Rectal smooth muscle tissue (tissue), 1 donor: ENCODE measurements around the gene ZMYM2.

ENCODE experiments used
- H3K27ac ChIP-seq: one replicate; pipeline ENCODE4 v1.7.0; 2013; ENCODE audit warnings: low read depth, low read length, inconsistent platforms
- H3K27me3 ChIP-seq: one replicate; pipeline ENCODE4 v1.7.0; 2013; ENCODE audit warnings: low read length; ENCODE audit not compliant: control insufficient read depth, insufficient read depth
- H3K36me3 ChIP-seq: one replicate; pipeline ENCODE4 v1.7.0; 2013; ENCODE audit warnings: low read length; ENCODE audit not compliant: control insufficient read depth, insufficient read depth
- H3K4me1 ChIP-seq: one replicate; pipeline ENCODE4 v1.7.0; 2013; ENCODE audit warnings: low read length; ENCODE audit not compliant: control insufficient read depth, insufficient read depth
- H3K4me3 ChIP-seq: one replicate; pipeline ENCODE4 v1.7.0; 2013; ENCODE audit warnings: low read length
- H3K9ac ChIP-seq: one replicate; pipeline ENCODE4 v1.7.0; 2013; ENCODE audit warnings: low read length

ZMYM2 gene

GRCh38 chr13:19993024-19993423, 34.5 kb downstream of the ZMYM2 start:
- Histone ChIP-seq H3K36me3 (peaks cover 4% of the 10 kb centered on the region), H3K27me3 (no peaks in the 10 kb centered on the region), H3K9ac (no peak overlapping the region), H3K27ac (no peak overlapping the region), H3K4me1 (no peaks in the 10 kb centered on the region), H3K4me3 (no peak overlapping the region)

GRCh38 chr13:19998960-19999359, 40.4 kb downstream of the ZMYM2 start:
- H3K27ac ChIP-seq = no peak overlapping the region
- no peak overlapping the region for H3K9ac ChIP-seq
- no peak overlapping the region for H3K4me3 ChIP-seq
- no peaks in the 10 kb centered on the region for H3K4me1 ChIP-seq
- H3K27me3 ChIP-seq = no peaks in the 10 kb centered on the region
- H3K36me3 ChIP-seq = peaks cover 5% of the 10 kb centered on the region

GRCh38 chr13:20000062-20000552, 41.6 kb downstream of the ZMYM2 start:
- Histone ChIP-seq H3K27ac (no peak overlapping the region), H3K27me3 (no peaks in the 10 kb centered on the region), H3K4me1 (no peaks in the 10 kb centered on the region), H3K4me3 (no peak overlapping the region), H3K9ac (no peak overlapping the region), H3K36me3 (peaks cover 5% of the 10 kb centered on the region)

GRCh38 chr13:20001366-20002190, 43.1 kb downstream of the ZMYM2 start:
- H3K36me3 ChIP-seq = peaks cover 8% of the 10 kb centered on the region
- no peak overlapping the region for H3K27ac ChIP-seq
- no peaks in the 10 kb centered on the region for H3K27me3 ChIP-seq
- no peaks in the 10 kb centered on the region for H3K4me1 ChIP-seq
- no peak overlapping the region for H3K9ac ChIP-seq
- no peak overlapping the region for H3K4me3 ChIP-seq

GRCh38 chr13:20002787-20003186, 44.3 kb downstream of the ZMYM2 start:
- no peaks in the 10 kb centered on the region for H3K4me1 ChIP-seq
- no peak overlapping the region for H3K4me3 ChIP-seq
- H3K27me3 ChIP-seq = no peaks in the 10 kb centered on the region
- peaks cover 6% of the 10 kb centered on the region for H3K36me3 ChIP-seq
- no peak overlapping the region for H3K27ac ChIP-seq
- no peak overlapping the region for H3K9ac ChIP-seq

GRCh38 chr13:20006206-20006605, 47.7 kb downstream of the ZMYM2 start:
- H3K27me3 ChIP-seq = no peaks in the 10 kb centered on the region
- H3K27ac ChIP-seq = no peak overlapping the region
- H3K4me3 ChIP-seq = no peak overlapping the region
- H3K4me1 ChIP-seq = no peaks in the 10 kb centered on the region
- no peak overlapping the region for H3K9ac ChIP-seq
- peaks cover 10% of the 10 kb centered on the region for H3K36me3 ChIP-seq

- H3K9ac ChIP-seq = no peak overlapping the region
- H3K27me3 ChIP-seq = no peaks in the 10 kb centered on the region
- no peaks in the 10 kb centered on the region for H3K4me1 ChIP-seq
- no peak overlapping the region for H3K4me3 ChIP-seq
- H3K27ac ChIP-seq = no peak overlapping the region
- no peaks in the 10 kb centered on the region for H3K36me3 ChIP-seq
Observed at GRCh38 chr13:20015763-20016162, 57.2 kb downstream of the ZMYM2 start.

- Histone ChIP-seq H3K27me3 (no peaks in the 10 kb centered on the region), H3K36me3 (peaks cover 3% of the 10 kb centered on the region), H3K9ac (no peak overlapping the region), H3K27ac (no peak overlapping the region), H3K4me1 (no peaks in the 10 kb centered on the region), H3K4me3 (no peak overlapping the region)
Observed at GRCh38 chr13:20016649-20017364, 58.3 kb downstream of the ZMYM2 start.

GRCh38 chr13:20017365-20017711, 58.8 kb downstream of the ZMYM2 start:
- peaks cover 3% of the 10 kb centered on the region for H3K36me3 ChIP-seq
- H3K9ac ChIP-seq = no peak overlapping the region
- H3K27ac ChIP-seq = no peak overlapping the region
- H3K4me3 ChIP-seq = no peak overlapping the region
- H3K27me3 ChIP-seq = no peaks in the 10 kb centered on the region
- H3K4me1 ChIP-seq = no peaks in the 10 kb centered on the region

- no peaks in the 10 kb centered on the region for H3K27me3 ChIP-seq
- peaks cover 3% of the 10 kb centered on the region for H3K36me3 ChIP-seq
- no peaks in the 10 kb centered on the region for H3K4me1 ChIP-seq
- H3K27ac ChIP-seq = no peak overlapping the region
- H3K4me3 ChIP-seq = no peak overlapping the region
- H3K9ac ChIP-seq = no peak overlapping the region
Observed at GRCh38 chr13:20019043-20019442, 60.5 kb downstream of the ZMYM2 start.

GRCh38 chr13:20024702-20025101, 66.2 kb downstream of the ZMYM2 start:
- H3K9ac ChIP-seq = no peak overlapping the region
- H3K27me3 ChIP-seq = no peaks in the 10 kb centered on the region
- no peaks in the 10 kb centered on the region for H3K4me1 ChIP-seq
- no peak overlapping the region for H3K4me3 ChIP-seq
- no peak overlapping the region for H3K27ac ChIP-seq
- peaks cover 5% of the 10 kb centered on the region for H3K36me3 ChIP-seq

- Histone ChIP-seq H3K27me3 (no peaks in the 10 kb centered on the region), H3K4me1 (no peaks in the 10 kb centered on the region), H3K27ac (no peak overlapping the region), H3K36me3 (peaks cover 9% of the 10 kb centered on the region), H3K4me3 (no peak overlapping the region), H3K9ac (no peak overlapping the region)
Observed at GRCh38 chr13:20028953-20029352, 70.4 kb downstream of the ZMYM2 start.
